Panc1 (cell line): ENCODE results near the gene TGIF2. TPM values are rescaled to one million over a fixed set of nuclear protein-coding genes. Genes with fewer than 3 reads are reported as not detected.

Source experiments
- ATAC-seq: fragments of 200-7000 bp; cut with Tn5 transposase; 2 replicates; pipeline ENCODE4 v1.9.1; 2020; ENCODE audit warnings: mild to moderate bottlenecking, moderate library complexity
- BruUV-seq: library from RNA; stranded (reverse); fragments of 400-500 nt; replicated peaks from 2 replicates; lab custom pipeline; 2021; lab: Mats Ljungman, UMichigan
- CTCF ChIA-PET: fragments of 300-600 bp; sonication (Branson Sonifier 250); formaldehyde crosslinking; loops from one replicate; lab custom pipeline; 2022; ENCODE audit warnings: antibody characterized with exemption; lab: Charles Lee
- POLR2A ChIA-PET: fragments of 300-600 bp; sonication (Branson Sonifier 250); formaldehyde crosslinking; loops from one replicate; lab custom pipeline; 2022; ENCODE audit warnings: antibody characterized with exemption; lab: Charles Lee
- DNase-seq: peaks from one replicate; pipeline ENCODE4 v3.0.0-alpha.2; 2010; ENCODE audit warnings: low read depth, low spot score
- H3K27ac ChIP-seq: 2 replicates; pipeline ENCODE4 v1.5.1; 2011; ENCODE audit warnings: mild to moderate bottlenecking, low read length, inconsistent platforms
- H3K27me3 ChIP-seq: fragments of 200-500 bp; sonication (Bioruptor generic); 2 replicates; pipeline ENCODE4 v1.6.0; 2014; ENCODE audit warnings: low read length, inconsistent platforms; ENCODE audit not compliant: control insufficient read depth, insufficient read depth
- H3K36me3 ChIP-seq: fragments of 200-500 bp; sonication (Bioruptor generic); 2 replicates; pipeline ENCODE4 v1.5.1; 2014; ENCODE audit warnings: inconsistent platforms, mild to moderate bottlenecking, low read length, moderate library complexity; ENCODE audit not compliant: control insufficient read depth, insufficient read depth
- H3K4me1 ChIP-seq: 2 replicates; pipeline ENCODE4 v1.5.1; 2011; ENCODE audit warnings: inconsistent platforms, mild to moderate bottlenecking, low read length, moderate library complexity; ENCODE audit not compliant: control insufficient read depth, insufficient read depth
- H3K4me3 ChIP-seq, 2 experiments: 2 replicates each; pipeline ENCODE4 v1.5.1; 2011 to 2012; ENCODE audit warnings: low read depth in 2 of 2, low read length in 2 of 2, mild to moderate bottlenecking in 2 of 2, inconsistent platforms in 1 of 2, moderate library complexity in 1 of 2
- H3K9me3 ChIP-seq: fragments of 200-500 bp; sonication (Bioruptor generic); 2 replicates; pipeline ENCODE4 v1.5.1; 2014; ENCODE audit warnings: low read depth, mild to moderate bottlenecking, inconsistent platforms, low read length, moderate library complexity; ENCODE audit not compliant: control insufficient read depth, insufficient read depth
- CTCF ChIP-seq: fragments of 450-650 bp; IDR thresholded peaks from 2 replicates; pipeline ENCODE4 v1.5.1; 2017; ENCODE audit warnings: mild to moderate bottlenecking
- POLR2AphosphoS5 ChIP-seq: IDR thresholded peaks from 2 replicates; pipeline ENCODE4 v1.6.1; 2012; ENCODE audit warnings: mild to moderate bottlenecking, low read depth, low read length, moderate library complexity
- REST ChIP-seq, 2 experiments: IDR thresholded peaks; 2 replicates each; pipeline ENCODE4 v1.6.1; 2011 to 2012; ENCODE audit warnings: low read depth in 2 of 2, control low read depth in 1 of 2, low read length in 1 of 2, mild to moderate bottlenecking in 1 of 2, moderate library complexity in 1 of 2; ENCODE audit not compliant: insufficient read depth in 1 of 2
- SIN3A ChIP-seq: IDR thresholded peaks from 2 replicates; pipeline ENCODE4 v1.6.1; 2012; ENCODE audit warnings: low read depth, mild to moderate bottlenecking, low read length, moderate library complexity, borderline replicate concordance; ENCODE audit not compliant: insufficient read depth
- TCF7L2 ChIP-seq: IDR thresholded peaks from 2 replicates; pipeline ENCODE4 v1.6.1; 2011; ENCODE audit warnings: mild to moderate bottlenecking, low read depth, low read length, inconsistent platforms
- in situ Hi-C: cut with HindIII; loops from 2 replicates; pipeline ENCODE4 v1.10.0; 2016; ENCODE audit warnings: low sequenced_read_pairs, low pct_unique_long_range_greater_than_20kb
- intact Hi-C: fragments of 100-400 bp; cut with micrococcal nuclease; formaldehyde crosslinking; loops from one replicate; pipeline ENCODE4 v1.10.0; 2022; ENCODE audit not compliant: unreplicated experiment
- total RNA-seq: library from RNA; stranded (reverse); gene quantifications from one replicate; pipeline ENCODE4 v1.2.1, GENCODE V29; 2021; ENCODE audit not compliant: unreplicated experiment

Gene TGIF2
- total RNA-seq, 1 experiment from 2014 or later = 18.0 TPM

GRCh38 chr20:36555248-36555647 lies 18.1 kb upstream of the TGIF2 start:
- Histone ChIP-seq H3K27me3 (no peaks in the 10 kb centered on the region), H3K36me3 (no peaks in the 10 kb centered on the region), H3K4me3 (no peak overlapping the region), H3K9me3 (no peaks in the 10 kb centered on the region), H3K27ac (no peak overlapping the region), H3K4me1 (no peaks in the 10 kb centered on the region)
- intact Hi-C loops (no loop called here), in situ Hi-C loops (no loop called here)
- DNase-seq (no peak), ATAC-seq (no peak)
- TF ChIP-seq SIN3A (no peak), CTCF (no peak), TCF7L2 (no peak), POLR2AphosphoS5 (no peak), REST (IDR thresholded peaks at IDR 0.05; ENCODE audit: insufficient read depth in 1 of 2, low read depth in 2 of 2, low read length in 1 of 2) (no peak)
- CTCF ChIA-PET = no interaction called here
- no TSS peak for BruUV-seq
- POLR2A ChIA-PET = no interaction called here

GRCh38 chr20:36562724-36563123 lies 10.7 kb upstream of the TGIF2 start:
- Histone ChIP-seq H3K27me3 (no peaks in the 10 kb centered on the region), H3K4me3 (no peak overlapping the region), H3K4me1 (no peaks in the 10 kb centered on the region), H3K9me3 (peaks cover 4% of the 10 kb centered on the region; the same call in 1 of the 2 replicates), H3K36me3 (no peaks in the 10 kb centered on the region), H3K27ac (no peak overlapping the region)
- ATAC-seq = no peak
- BruUV-seq = no TSS peak
- in situ Hi-C loops (no loop called here), intact Hi-C loops (no loop called here)
- no peak for TF ChIP-seq POLR2AphosphoS5
- no peak for TF ChIP-seq CTCF
- TF ChIP-seq TCF7L2 = no peak
- no peak for TF ChIP-seq SIN3A
- no peak for TF ChIP-seq REST (IDR thresholded peaks at IDR 0.05; ENCODE audit: insufficient read depth in 1 of 2, low read depth in 2 of 2, low read length in 1 of 2)
- no peak for DNase-seq
- ChIA-PET POLR2A (no interaction called here), CTCF (no interaction called here)
